ENCODE results near the gene HMGN4.

HMGN4 gene

DNA sequence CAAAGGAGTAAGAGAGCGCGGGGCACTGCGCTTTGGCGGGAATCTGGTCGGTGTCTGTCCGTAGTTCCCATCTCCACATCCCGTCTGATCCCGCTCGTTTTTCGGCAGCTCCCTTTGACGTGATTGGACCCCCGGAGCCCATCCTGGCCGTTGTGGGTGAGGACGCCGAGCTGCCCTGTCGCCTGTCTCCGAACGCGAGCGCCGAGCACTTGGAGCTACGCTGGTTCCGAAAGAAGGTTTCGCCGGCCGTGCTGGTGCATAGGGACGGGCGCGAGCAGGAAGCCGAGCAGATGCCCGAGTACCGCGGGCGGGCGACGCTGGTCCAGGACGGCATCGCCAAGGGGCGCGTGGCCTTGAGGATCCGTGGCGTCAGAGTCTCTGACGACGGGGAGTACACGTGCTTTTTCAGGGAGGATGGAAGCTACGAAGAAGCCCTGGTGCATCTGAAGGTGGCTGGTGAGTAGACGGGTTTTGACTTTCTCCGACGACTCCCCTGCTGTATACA, 36.6 kb upstream of the HMGN4 start:
- Histone ChIP-seq H3K4me1 (ENCODE audit: control insufficient read depth, insufficient read depth, low read depth, low read length) (peaks cover 5% of the 10 kb centered on the region), H3K9me3 (ENCODE audit: control insufficient read depth, low read length) (no peaks in the 10 kb centered on the region), H2AK5ac (ENCODE audit: low read length, severe bottlenecking) (no peak overlapping the region), H2BK15ac (ENCODE audit: low read depth, poor library complexity, severe bottlenecking) (peak overlapping the region; percentile 13), H3K18ac (ENCODE audit: low read depth in 1 of 2, low read length in 2 of 2) (no peak overlapping the region), H3K9ac (ENCODE audit: low read length) (peak overlapping the region; percentile 5), H2BK120ac (ENCODE audit: low read depth, low read length) (no peak overlapping the region), H3K14ac (ENCODE audit: low read length in 2 of 2) (no peak overlapping the region), H3K27ac (ENCODE audit: low read length, poor library complexity, severe bottlenecking) (no peak overlapping the region), H2AFZ (ENCODE audit: low read depth, low read length) (no peak overlapping the region), H2BK5ac (ENCODE audit: low read depth, low read length, poor library complexity, severe bottlenecking) (no peak overlapping the region), H3K27me3 (ENCODE audit: control insufficient read depth in 1 of 2, insufficient read depth in 1 of 2, low read length in 2 of 2) (peaks cover 18 to 31% of the 10 kb centered on the region in 2 experiments), H3K4me2 (ENCODE audit: low read length, poor library complexity, severe bottlenecking) (peak overlapping the region; percentile 69), H3K4me3 (ENCODE audit: insufficient read depth in 1 of 2, low read depth in 1 of 2, low read length in 2 of 2) (peak overlapping the region; percentile 23 to 68), H4K91ac (ENCODE audit: low read length) (no peak overlapping the region), H4K8ac (ENCODE audit: low read length) (no peak overlapping the region), H3K4ac (ENCODE audit: low read depth in 1 of 2, low read length in 2 of 2) (no peak overlapping the region), H3K23ac (ENCODE audit: low read length in 2 of 2) (no peak overlapping the region), H3K79me1 (replicated peaks; ENCODE audit: low read length, poor library complexity, severe bottlenecking) (no peaks in the 10 kb centered on the region), H2BK12ac (ENCODE audit: low read length in 2 of 2) (no peak overlapping the region), H3K36me3 (ENCODE audit: control insufficient read depth in 1 of 2, insufficient read depth in 2 of 2, low read depth in 1 of 2, low read length in 2 of 2) (no peaks in the 10 kb centered on the region)
- 5% methylated on average over 45 of the region's 49 CpGs for WGBS
- DNase-seq: peak; percentile 37

DNA sequence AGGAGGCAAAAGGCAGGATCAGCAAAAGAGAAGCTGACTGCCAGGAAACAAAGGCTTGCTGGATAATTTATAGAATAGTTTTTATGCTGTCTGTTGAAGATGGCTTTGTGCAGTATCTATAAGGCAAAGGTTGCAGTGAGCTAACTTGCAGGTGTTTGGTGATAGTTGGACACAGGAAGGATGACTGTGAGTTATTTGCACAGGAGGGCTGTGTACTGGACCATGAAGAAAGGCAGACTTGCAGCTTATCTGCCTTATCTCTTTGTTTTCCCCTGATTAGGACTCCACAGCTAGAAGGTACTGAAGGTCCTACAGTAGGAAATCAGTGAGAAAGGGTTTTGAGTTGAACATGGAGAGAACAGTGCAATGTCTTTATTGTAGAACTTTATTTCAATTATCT, 36.0 kb upstream of the HMGN4 start:
- Histone ChIP-seq H4K8ac (ENCODE audit: low read length) (no peak overlapping the region), H3K27me3 (ENCODE audit: control insufficient read depth in 1 of 2, insufficient read depth in 1 of 2, low read length in 2 of 2) (peaks cover 18 to 31% of the 10 kb centered on the region in 2 experiments)

GRCh38 chr6:26502626-26503025, 35.5 kb upstream of the HMGN4 start:
- Histone ChIP-seq H3K14ac (ENCODE audit: low read length in 2 of 2) (no peak overlapping the region), H3K4me3 (ENCODE audit: insufficient read depth in 1 of 2, low read depth in 1 of 2, low read length in 2 of 2) (no peak overlapping the region), H3K27ac (ENCODE audit: low read length, poor library complexity, severe bottlenecking) (no peak overlapping the region), H3K36me3 (ENCODE audit: control insufficient read depth in 1 of 2, insufficient read depth in 2 of 2, low read depth in 1 of 2, low read length in 2 of 2) (no peaks in the 10 kb centered on the region), H3K79me1 (replicated peaks; ENCODE audit: low read length, poor library complexity, severe bottlenecking) (no peaks in the 10 kb centered on the region), H3K23ac (ENCODE audit: low read length in 2 of 2) (no peak overlapping the region), H2BK12ac (ENCODE audit: low read length in 2 of 2) (no peak overlapping the region), H2BK120ac (ENCODE audit: low read depth, low read length) (no peak overlapping the region), H3K9me3 (ENCODE audit: control insufficient read depth, low read length) (no peaks in the 10 kb centered on the region), H2AFZ (ENCODE audit: low read depth, low read length) (no peak overlapping the region), H3K4me2 (ENCODE audit: low read length, poor library complexity, severe bottlenecking) (no peak overlapping the region), H3K4me1 (ENCODE audit: control insufficient read depth, insufficient read depth, low read depth, low read length) (peaks cover 5% of the 10 kb centered on the region), H2BK15ac (ENCODE audit: low read depth, poor library complexity, severe bottlenecking) (no peak overlapping the region), H4K91ac (ENCODE audit: low read length) (no peak overlapping the region), H4K8ac (ENCODE audit: low read length) (no peak overlapping the region), H3K27me3 (ENCODE audit: control insufficient read depth in 1 of 2, insufficient read depth in 1 of 2, low read length in 2 of 2) (peaks cover 18 to 31% of the 10 kb centered on the region in 2 experiments), H2AK5ac (ENCODE audit: low read length, severe bottlenecking) (no peak overlapping the region), H3K9ac (ENCODE audit: low read length) (no peak overlapping the region), H3K4ac (ENCODE audit: low read depth in 1 of 2, low read length in 2 of 2) (no peak overlapping the region), H3K18ac (ENCODE audit: low read depth in 1 of 2, low read length in 2 of 2) (no peak overlapping the region), H2BK5ac (ENCODE audit: low read depth, low read length, poor library complexity, severe bottlenecking) (no peak overlapping the region)
- no peak for DNase-seq
- 40% methylated on average over 1 of the region's 3 CpGs for WGBS

More for the DNA sequence above, 36.0 kb upstream of the HMGN4 start:
- Histone ChIP-seq H2AK5ac (ENCODE audit: low read length, severe bottlenecking) (no peak overlapping the region), H2BK15ac (ENCODE audit: low read depth, poor library complexity, severe bottlenecking) (no peak overlapping the region), H4K91ac (ENCODE audit: low read length) (no peak overlapping the region), H3K79me1 (replicated peaks; ENCODE audit: low read length, poor library complexity, severe bottlenecking) (no peaks in the 10 kb centered on the region), H3K9ac (ENCODE audit: low read length) (no peak overlapping the region), H2AFZ (ENCODE audit: low read depth, low read length) (no peak overlapping the region), H3K23ac (ENCODE audit: low read length in 2 of 2) (no peak overlapping the region), H3K36me3 (ENCODE audit: control insufficient read depth in 1 of 2, insufficient read depth in 2 of 2, low read depth in 1 of 2, low read length in 2 of 2) (no peaks in the 10 kb centered on the region), H3K27ac (ENCODE audit: low read length, poor library complexity, severe bottlenecking) (no peak overlapping the region), H3K4me1 (ENCODE audit: control insufficient read depth, insufficient read depth, low read depth, low read length) (peaks cover 5% of the 10 kb centered on the region), H3K14ac (ENCODE audit: low read length in 2 of 2) (no peak overlapping the region), H2BK120ac (ENCODE audit: low read depth, low read length) (no peak overlapping the region), H3K4me2 (ENCODE audit: low read length, poor library complexity, severe bottlenecking) (no peak overlapping the region), H2BK5ac (ENCODE audit: low read depth, low read length, poor library complexity, severe bottlenecking) (no peak overlapping the region), H2BK12ac (ENCODE audit: low read length in 2 of 2) (no peak overlapping the region), H3K4ac (ENCODE audit: low read depth in 1 of 2, low read length in 2 of 2) (no peak overlapping the region), H3K9me3 (ENCODE audit: control insufficient read depth, low read length) (no peaks in the 10 kb centered on the region), H3K18ac (ENCODE audit: low read depth in 1 of 2, low read length in 2 of 2) (no peak overlapping the region), H3K4me3 (ENCODE audit: insufficient read depth in 1 of 2, low read depth in 1 of 2, low read length in 2 of 2) (peak overlapping the region in 1 of 2 experiments; percentile 68)
- no peak for DNase-seq

- no peaks in the 10 kb centered on the region for H3K79me1 ChIP-seq (replicated peaks; ENCODE audit: low read length, poor library complexity, severe bottlenecking)
- H3K9me3 ChIP-seq (ENCODE audit: control insufficient read depth, low read length): no peaks in the 10 kb centered on the region
- no peaks in the 10 kb centered on the region for H3K36me3 ChIP-seq (ENCODE audit: control insufficient read depth in 1 of 2, insufficient read depth in 2 of 2, low read depth in 1 of 2, low read length in 2 of 2)
- WGBS: 52% methylated on average over 2 of the region's 3 CpGs
- no peak overlapping the region for H2BK120ac ChIP-seq (ENCODE audit: low read depth, low read length)
- no peak overlapping the region for H3K23ac ChIP-seq (ENCODE audit: low read length in 2 of 2)
- H3K4me1 ChIP-seq (ENCODE audit: control insufficient read depth, insufficient read depth, low read depth, low read length): peaks cover 2% of the 10 kb centered on the region
- no peak overlapping the region for H2BK5ac ChIP-seq (ENCODE audit: low read depth, low read length, poor library complexity, severe bottlenecking)
- H2BK15ac ChIP-seq (ENCODE audit: low read depth, poor library complexity, severe bottlenecking): no peak overlapping the region
- no peak overlapping the region for H2AK5ac ChIP-seq (ENCODE audit: low read length, severe bottlenecking)
- DNase-seq: no peak
- H3K27me3 ChIP-seq (ENCODE audit: control insufficient read depth in 1 of 2, insufficient read depth in 1 of 2, low read length in 2 of 2): peaks cover 4 to 12% of the 10 kb centered on the region in 2 experiments
- H3K9ac ChIP-seq (ENCODE audit: low read length): no peak overlapping the region
- H2BK12ac ChIP-seq (ENCODE audit: low read length in 2 of 2): no peak overlapping the region
- H3K4ac ChIP-seq (ENCODE audit: low read depth in 1 of 2, low read length in 2 of 2): no peak overlapping the region
- H3K14ac ChIP-seq (ENCODE audit: low read length in 2 of 2): no peak overlapping the region
- H3K27ac ChIP-seq (ENCODE audit: low read length, poor library complexity, severe bottlenecking): no peak overlapping the region
- no peak overlapping the region for H4K91ac ChIP-seq (ENCODE audit: low read length)
- H3K18ac ChIP-seq (ENCODE audit: low read depth in 1 of 2, low read length in 2 of 2): no peak overlapping the region
- H2AFZ ChIP-seq (ENCODE audit: low read depth, low read length): no peak overlapping the region
- no peak overlapping the region for H3K4me3 ChIP-seq (ENCODE audit: insufficient read depth in 1 of 2, low read depth in 1 of 2, low read length in 2 of 2)
- no peak overlapping the region for H4K8ac ChIP-seq (ENCODE audit: low read length)
- no peak overlapping the region for H3K4me2 ChIP-seq (ENCODE audit: low read length, poor library complexity, severe bottlenecking)
Observed at GRCh38 chr6:26507658-26508057, 30.5 kb upstream of the HMGN4 start.
